GM06990 (cell line): ENCODE results near the gene LRBA.

Source experiments
- DNase-seq: peaks from one replicate; pipeline ENCODE4 v3.0.0-alpha.2; 2011; ENCODE audit not compliant: insufficient read length; ENCODE audit errors: extremely low read depth
- H3K27me3 ChIP-seq: replicated peaks from 2 replicates; pipeline ENCODE4 v1.6.0; 2011; ENCODE audit warnings: low read length; ENCODE audit not compliant: control insufficient read depth, insufficient read depth
- H3K36me3 ChIP-seq: 2 replicates; pipeline ENCODE4 v1.5.1; 2011; ENCODE audit warnings: low read length; ENCODE audit not compliant: control insufficient read depth, insufficient read depth
- H3K4me3 ChIP-seq: replicated peaks from 2 replicates; pipeline ENCODE4 v1.5.1; 2011; ENCODE audit warnings: low read depth, mild to moderate bottlenecking, control low read depth, low read length
- CTCF ChIP-seq: IDR thresholded peaks from 2 replicates; pipeline ENCODE4 v1.5.1; 2011; ENCODE audit warnings: low read length, control low read depth, mild to moderate bottlenecking, inconsistent platforms; ENCODE audit not compliant: insufficient read depth, poor library complexity, severe bottlenecking

The LRBA gene

DNA sequence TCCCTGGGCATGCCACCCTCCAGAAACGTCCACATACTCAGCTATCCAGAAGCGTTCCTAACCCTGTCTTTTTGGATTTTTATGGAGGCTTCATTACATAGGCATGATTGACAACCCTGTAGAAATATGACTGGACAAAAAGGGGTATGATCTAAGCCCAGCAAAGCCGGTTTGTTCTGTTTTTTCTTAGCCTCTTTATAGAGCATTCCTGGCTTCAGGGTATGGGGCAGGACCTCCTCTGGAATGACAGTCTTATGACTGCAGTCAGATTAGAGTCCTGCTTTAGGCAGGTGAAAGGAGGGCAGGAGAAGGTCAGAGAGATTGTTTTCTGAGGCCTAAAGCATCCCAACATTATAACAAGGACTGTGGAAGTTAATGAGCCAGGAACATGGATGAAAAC lies 799.5 kb downstream of the LRBA start:
- no peaks in the 10 kb centered on the region; the same call in 1 of the 2 replicates for H3K27me3 ChIP-seq
- DNase-seq, result no peak
- H3K4me3 ChIP-seq, result no peak overlapping the region
- H3K36me3 ChIP-seq, result no peaks in the 10 kb centered on the region
- TF ChIP-seq CTCF, result no peak
